ENCODE results near the gene IFFO2.

- no peak for TF ChIP-seq CTCF (IDR thresholded peaks at IDR 0.05)
- no peak for TF ChIP-seq POLR2A (IDR thresholded peaks at IDR 0.05)
- peak in 1 of 2 donors; percentile 10 for TF ChIP-seq POLR2AphosphoS5 (IDR thresholded peaks at IDR 0.05)
- no peak for TF ChIP-seq EP300 (IDR thresholded peaks at IDR 0.05)
Observed at GRCh38 chr1:18924221-18924691, 32.2 kb downstream of the IFFO2 start.

Data from upper lobe of left lung (tissue), 4 donors.